Upper lobe of left lung (tissue), 6 donors: ENCODE data around the gene CAST. TPM values are rescaled to one million over a fixed set of nuclear protein-coding genes. Genes with fewer than 3 reads are reported as not detected.

Experiments used
- ATAC-seq, 2 donors: fragments of 200-7000 bp; cut with Tn5 transposase; one replicate each; pipeline ENCODE4 v1.9.1; 2022; ENCODE audit warnings: mild to moderate bottlenecking in 2 of 2, moderate library complexity in 2 of 2; ENCODE audit not compliant: low FRiP score in 2 of 2
- DNase-seq, 2 donors: peaks; one replicate each; pipeline ENCODE4 v3.0.0-alpha.2; 2019 to 2020
- H3K27ac ChIP-seq, 4 donors: fragments of 200-600 bp; sonication (generic); one replicate each; pipeline ENCODE4 v1.5.1; 2016 to 2019
- H3K27me3 ChIP-seq, 4 donors: fragments of 200-600 bp; sonication (generic); one replicate each; pipeline ENCODE4 v1.5.1; 2017 to 2019
- H3K36me3 ChIP-seq, 4 donors: fragments of 200-600 bp; sonication (generic); one replicate each; pipeline ENCODE4 v1.5.1; 2016 to 2019
- H3K4me1 ChIP-seq, 4 donors: fragments of 200-600 bp; sonication (generic); one replicate each; pipeline ENCODE4 v1.5.1; 2018 to 2019
- H3K4me3 ChIP-seq, 4 donors: fragments of 200-600 bp; sonication (generic); one replicate each; pipeline ENCODE4 v1.5.1; 2017 to 2019; ENCODE audit warnings: mild to moderate bottlenecking in 2 of 4, moderate library complexity in 1 of 4
- H3K9me3 ChIP-seq, 4 donors: fragments of 200-600 bp; sonication (generic); one replicate each; pipeline ENCODE4 v1.5.1; 2018 to 2019
- EP300 ChIP-seq, 4 donors: sonication (generic); formaldehyde crosslinking; IDR thresholded peaks; one replicate each; pipeline ENCODE4 v1.5.1; 2017; ENCODE audit warnings: antibody characterized with exemption in 4 of 4, control low read depth in 2 of 4
- POLR2A ChIP-seq, 4 donors: fragments of 450-650 bp; IDR thresholded peaks; one replicate each; pipeline ENCODE4 v1.5.1; 2016 to 2017; ENCODE audit warnings: antibody characterized with exemption in 4 of 4, mild to moderate bottlenecking in 2 of 4
- POLR2AphosphoS5 ChIP-seq, 2 donors: sonication (generic); formaldehyde crosslinking; IDR thresholded peaks; one replicate each; pipeline ENCODE4 v1.5.1; 2017; ENCODE audit warnings: antibody characterized with exemption in 2 of 2
- WGBS, 2 donors: methylation state at CpG; one replicate each; pipeline ENCODE4 v1.1.5; 2017 to 2018; 5-methylcytosine and 5-hydroxymethylcytosine counted together
- total RNA-seq, 6 donors: library from RNA; depleted of rRNA in 4 of 6; stranded (reverse); fragments of >200 nt in 4 of 6; gene quantifications; one replicate each; pipeline versions ENCODE4 v1.1.0 to v1.2.1, GENCODE V29; 2016 to 2021
- TF ChIP-seq, protein P1 (sequence below), 6 experiments: fragments of 450-650 bp in 4 of 6; fragments of 200-600 bp in 2 of 6; sonication (generic) in 2 of 6; IDR thresholded peaks; one replicate each; pipeline ENCODE4 v1.5.1; 2016 to 2019; ENCODE audit warnings: antibody characterized with exemption in 6 of 6
- donor health status: DM: no; HTN: no; CAD: no; lungs with moderate emphysema.
- donor health status: DM: no; HTN: yes; CAD: no; lungs with severe emphysema.

The CAST gene
- total RNA-seq, 6 donors from 2014 or later, result 233 to 388 (median 270) TPM

DNA sequence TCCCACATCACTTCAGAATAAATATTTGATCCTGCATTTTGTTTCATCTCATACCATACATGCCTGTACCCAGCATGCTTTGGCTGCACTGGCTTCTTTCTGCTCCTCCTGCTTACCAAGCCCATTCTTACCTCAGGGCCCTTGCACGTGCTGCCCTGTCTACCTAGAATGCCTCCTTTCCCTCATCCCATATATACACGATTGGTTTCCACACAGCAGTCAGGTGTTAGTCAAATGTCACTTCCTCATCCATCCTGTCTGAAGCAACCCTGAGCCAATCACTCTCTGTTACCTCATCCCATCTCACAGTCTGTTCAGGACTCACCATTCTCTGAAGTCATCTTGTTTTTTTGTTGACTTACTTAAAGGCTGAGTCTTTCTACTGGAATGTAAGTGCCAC, 30.3 kb downstream of the CAST start:
- no peak overlapping the region for H3K4me3 ChIP-seq
- peak in 1 of 2 donors; percentile 40 for TF ChIP-seq POLR2AphosphoS5 (IDR thresholded peaks at IDR 0.05)
- TF ChIP-seq, protein P1, sequence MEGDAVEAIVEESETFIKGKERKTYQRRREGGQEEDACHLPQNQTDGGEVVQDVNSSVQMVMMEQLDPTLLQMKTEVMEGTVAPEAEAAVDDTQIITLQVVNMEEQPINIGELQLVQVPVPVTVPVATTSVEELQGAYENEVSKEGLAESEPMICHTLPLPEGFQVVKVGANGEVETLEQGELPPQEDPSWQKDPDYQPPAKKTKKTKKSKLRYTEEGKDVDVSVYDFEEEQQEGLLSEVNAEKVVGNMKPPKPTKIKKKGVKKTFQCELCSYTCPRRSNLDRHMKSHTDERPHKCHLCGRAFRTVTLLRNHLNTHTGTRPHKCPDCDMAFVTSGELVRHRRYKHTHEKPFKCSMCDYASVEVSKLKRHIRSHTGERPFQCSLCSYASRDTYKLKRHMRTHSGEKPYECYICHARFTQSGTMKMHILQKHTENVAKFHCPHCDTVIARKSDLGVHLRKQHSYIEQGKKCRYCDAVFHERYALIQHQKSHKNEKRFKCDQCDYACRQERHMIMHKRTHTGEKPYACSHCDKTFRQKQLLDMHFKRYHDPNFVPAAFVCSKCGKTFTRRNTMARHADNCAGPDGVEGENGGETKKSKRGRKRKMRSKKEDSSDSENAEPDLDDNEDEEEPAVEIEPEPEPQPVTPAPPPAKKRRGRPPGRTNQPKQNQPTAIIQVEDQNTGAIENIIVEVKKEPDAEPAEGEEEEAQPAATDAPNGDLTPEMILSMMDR (IDR thresholded peaks at IDR 0.05), result no peak
- TF ChIP-seq EP300 (IDR thresholded peaks at IDR 0.05), result peak in 1 of 4 donors; percentile 60
- no peak for TF ChIP-seq POLR2A (IDR thresholded peaks at IDR 0.05)
- peak overlapping the region in 2 of 4 donors; percentile 24 to 39 for H3K27ac ChIP-seq
- no peaks in the 10 kb centered on the region for H3K27me3 ChIP-seq
- no peaks in the 10 kb centered on the region for H3K9me3 ChIP-seq
- H3K4me1 ChIP-seq, result peaks cover 0 to 14% (median 8%) of the 10 kb centered on the region in 4 donors
- DNase-seq (peak in 1 of 2 donors; percentile 34), ATAC-seq (peak; percentile 52 to 75)
- peaks cover 0 to 20% (median 7%) of the 10 kb centered on the region in 4 donors for H3K36me3 ChIP-seq
- 87 to 98% methylated on average over 2 of the region's 2 CpGs for WGBS, 2 donors

DNA sequence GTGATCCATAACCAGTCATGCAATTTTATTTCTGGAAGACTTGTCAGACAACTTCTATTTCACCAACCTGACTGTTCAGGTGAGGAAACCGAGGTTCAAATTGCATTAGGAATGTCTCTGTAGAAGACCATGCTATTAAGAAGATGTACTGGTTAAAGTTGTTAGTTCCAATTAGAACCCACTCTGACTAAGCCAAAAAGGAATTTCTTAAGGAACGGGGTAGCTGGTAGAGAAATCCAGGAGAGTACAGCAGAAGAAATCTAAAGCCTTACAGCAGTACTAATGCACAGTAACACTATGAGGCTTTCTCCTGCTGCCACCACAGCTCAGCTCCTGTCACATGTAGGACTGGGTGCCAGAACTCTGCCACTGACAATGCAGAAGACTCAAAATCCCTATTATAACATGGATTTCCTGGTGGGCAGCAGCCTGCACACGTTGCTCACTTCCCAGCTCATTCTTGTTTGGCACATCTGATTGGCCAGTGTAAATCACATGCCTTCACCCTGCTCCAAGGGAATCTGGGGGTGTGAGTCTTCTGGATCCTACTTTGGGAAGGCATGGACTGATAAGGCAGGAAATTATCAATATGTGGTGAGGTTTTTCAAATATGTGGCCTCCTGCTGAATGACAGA, 37.1 kb downstream of the CAST start:
- no peaks in the 10 kb centered on the region for H3K27me3 ChIP-seq
- H3K27ac ChIP-seq, result peak overlapping the region in 1 of 4 donors; percentile 97
- no peak for DNase-seq
- H3K36me3 ChIP-seq, result peaks cover 0 to 34% (median 10%) of the 10 kb centered on the region in 4 donors
- H3K9me3 ChIP-seq, result no peaks in the 10 kb centered on the region
- no peak for ATAC-seq
- 68 to 74% methylated on average over 3 of the region's 3 CpGs for WGBS, 2 donors
- no peak for TF ChIP-seq POLR2AphosphoS5 (IDR thresholded peaks at IDR 0.05)
- TF ChIP-seq, protein P1 (IDR thresholded peaks at IDR 0.05), result no peak
- no peak for TF ChIP-seq EP300 (IDR thresholded peaks at IDR 0.05)
- no peak for TF ChIP-seq POLR2A (IDR thresholded peaks at IDR 0.05)
- no peak overlapping the region for H3K4me3 ChIP-seq
- peaks cover 7 to 20% (median 16%) of the 10 kb centered on the region in 4 donors for H3K4me1 ChIP-seq

DNA sequence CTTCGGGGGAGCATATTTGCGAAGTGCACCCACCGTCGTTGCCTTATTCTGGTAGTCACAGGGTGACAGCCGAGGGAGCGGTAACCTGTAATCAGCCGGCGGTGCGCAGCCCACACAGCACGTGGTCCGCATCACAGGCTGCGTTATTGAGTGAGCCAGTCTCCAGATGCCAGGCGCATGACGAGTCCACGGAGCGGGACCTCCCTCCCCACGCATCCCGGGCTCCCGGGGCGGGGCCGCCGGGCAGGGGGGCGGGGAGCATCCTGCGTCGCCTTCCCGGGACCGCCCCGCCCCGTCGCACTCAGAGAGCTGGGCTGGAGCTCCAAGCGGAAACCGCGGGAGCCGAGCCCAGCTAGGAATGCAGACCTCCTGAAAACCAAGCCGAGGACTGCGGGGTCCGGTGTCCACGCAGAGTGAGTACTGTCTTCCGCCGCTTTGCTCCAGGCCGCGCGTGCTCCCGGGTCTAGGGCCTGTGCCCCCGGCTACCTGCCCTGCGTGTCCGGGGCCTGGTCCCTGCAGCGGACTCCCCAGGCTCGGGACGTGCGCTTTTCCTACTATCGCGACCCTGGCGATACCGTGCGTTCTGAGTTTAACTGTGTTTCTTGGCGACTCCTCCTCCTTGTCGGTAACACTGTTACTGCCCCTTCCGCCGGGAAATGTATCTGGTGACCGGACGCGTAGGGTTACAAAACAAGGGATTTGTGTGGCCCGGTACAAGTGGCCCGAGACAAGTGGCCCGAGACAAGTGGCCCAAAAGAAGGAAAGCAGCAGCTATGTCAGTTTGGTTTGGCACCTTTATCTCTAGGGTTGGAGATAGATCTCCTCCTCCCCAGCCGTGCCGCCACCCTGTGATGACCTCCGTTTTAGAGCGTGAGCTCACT, 40.6 kb downstream of the CAST start:
- ATAC-seq, result peak; percentile 99
- no peaks in the 10 kb centered on the region for H3K9me3 ChIP-seq
- H3K36me3 ChIP-seq, result peaks cover 0 to 11% (median 2%) of the 10 kb centered on the region in 4 donors
- no peaks in the 10 kb centered on the region for H3K27me3 ChIP-seq
- H3K27ac ChIP-seq, result peak overlapping the region; percentile 93 to 98 (median 96)
- WGBS, 2 donors, result 4 to 5% methylated on average over 32 to 62 of the region's 70 CpGs
- peak in 2 of 4 donors; percentile 84 to 92 for TF ChIP-seq POLR2A (IDR thresholded peaks at IDR 0.05)
- TF ChIP-seq, protein P1 (IDR thresholded peaks at IDR 0.05), result peak in 2 of 6 experiments; percentile 11 to 19
- TF ChIP-seq EP300 (IDR thresholded peaks at IDR 0.05), result peak in 2 of 4 donors; percentile 14 to 89
- peak; percentile 64 to 84 for TF ChIP-seq POLR2AphosphoS5 (IDR thresholded peaks at IDR 0.05)
- peak overlapping the region; percentile 57 to 80 (median 72) for H3K4me3 ChIP-seq
- H3K4me1 ChIP-seq, result peaks cover 7 to 31% (median 21%) of the 10 kb centered on the region in 4 donors
- peak; percentile 97 to 98 for DNase-seq

DNA sequence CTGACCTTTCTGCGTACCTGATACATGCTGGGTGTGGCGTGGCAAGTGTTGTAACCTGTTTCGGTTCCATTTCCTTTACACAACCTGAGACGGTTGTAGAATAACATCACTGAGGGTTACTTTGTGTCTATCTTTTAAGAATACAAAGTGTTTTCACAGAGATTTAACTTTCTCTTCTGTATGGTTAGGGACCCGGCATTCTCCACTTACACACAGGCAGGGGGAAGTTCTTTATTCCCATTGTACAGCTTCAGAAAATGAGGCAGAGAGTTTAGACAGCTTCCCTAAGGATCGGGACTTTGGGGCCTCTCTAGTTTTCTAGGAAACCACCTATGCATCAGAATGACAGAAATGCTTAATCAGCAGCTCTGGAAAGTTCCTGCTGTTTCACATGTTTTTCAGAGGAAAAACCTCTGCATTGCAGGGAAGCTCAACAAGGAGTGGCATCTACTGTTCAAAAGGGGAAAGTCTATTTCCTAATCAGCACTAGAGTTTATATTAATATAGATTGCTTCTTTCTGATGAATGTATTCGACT, 41.3 kb downstream of the CAST start:
- H3K4me1 ChIP-seq, result peaks cover 7 to 34% (median 21%) of the 10 kb centered on the region in 4 donors
- 11 to 14% methylated on average over 7 of the region's 7 CpGs for WGBS, 2 donors
- no peak for ATAC-seq
- DNase-seq, result no peak
- H3K27ac ChIP-seq, result peak overlapping the region; percentile 93 to 98 (median 96)
- H3K27me3 ChIP-seq, result no peaks in the 10 kb centered on the region
- H3K36me3 ChIP-seq, result peaks cover 0 to 6% (median 0%) of the 10 kb centered on the region in 4 donors
- H3K4me3 ChIP-seq, result peak overlapping the region; percentile 57 to 80 (median 72)
- no peaks in the 10 kb centered on the region for H3K9me3 ChIP-seq
- TF ChIP-seq, protein P1 (IDR thresholded peaks at IDR 0.05), result no peak
- no peak for TF ChIP-seq EP300 (IDR thresholded peaks at IDR 0.05)
- TF ChIP-seq POLR2AphosphoS5 (IDR thresholded peaks at IDR 0.05), result no peak
- TF ChIP-seq POLR2A (IDR thresholded peaks at IDR 0.05), result no peak
